HepG2 (cell line): Measurements from ENCODE around the gene DNAAF9. TPM values are rescaled to one million over a fixed set of nuclear protein-coding genes. Genes with fewer than 3 reads are reported as not detected.
A peak's percentile ranks its signal among the peaks of the same experiment; 100 is the strongest.

Experiments
- AFF4 ChIP-seq: sonication (generic); formaldehyde crosslinking; IDR thresholded peaks from 2 replicates; pipeline ENCODE4 v1.4.0; 2020; ENCODE audit warnings: missing genetic modification reagents
- ARHGAP35 ChIP-seq: sonication (generic); formaldehyde crosslinking; IDR thresholded peaks from 2 replicates; pipeline ENCODE4 v1.9.0; 2022; ENCODE audit warnings: mild to moderate bottlenecking, inconsistent platforms, moderate library complexity, missing genetic modification reagents, borderline replicate concordance
- FOXK2 ChIP-seq: fragments of 450-650 bp; IDR thresholded peaks from 2 replicates; pipeline ENCODE4 v1.6.1; 2016
- HIVEP1 ChIP-seq: sonication (generic); formaldehyde crosslinking; IDR thresholded peaks from 2 replicates; pipeline ENCODE4 v1.4.0; 2020; ENCODE audit warnings: mild to moderate bottlenecking, missing genetic modification reagents
- IKZF5 ChIP-seq: IDR thresholded peaks from 2 replicates; pipeline ENCODE4 v1.6.1; 2018; ENCODE audit warnings: missing genetic modification reagents, mild to moderate bottlenecking, missing compliant biosample characterization
- KIAA2018 ChIP-seq: sonication (generic); formaldehyde crosslinking; IDR thresholded peaks from 2 replicates; pipeline ENCODE4 v1.5.0; 2020; ENCODE audit warnings: mild to moderate bottlenecking, missing genetic modification reagents, borderline replicate concordance
- NFKBIZ ChIP-seq: IDR thresholded peaks from 2 replicates; pipeline ENCODE4 v1.6.1; 2018; ENCODE audit warnings: missing genetic modification reagents, missing compliant biosample characterization
- ZNF263 ChIP-seq: sonication (generic); formaldehyde crosslinking; IDR thresholded peaks from 2 replicates; pipeline ENCODE4 v1.4.0; 2020; ENCODE audit warnings: missing genetic modification reagents
- ZNF280D ChIP-seq: sonication (generic); formaldehyde crosslinking; IDR thresholded peaks from 2 replicates; pipeline ENCODE4 v1.5.1; 2020; ENCODE audit warnings: mild to moderate bottlenecking, missing genetic modification reagents
- ZNF678 ChIP-seq: sonication (generic); formaldehyde crosslinking; IDR thresholded peaks from 2 replicates; pipeline ENCODE4 v1.4.0; 2020; ENCODE audit warnings: mild to moderate bottlenecking, missing genetic modification reagents
- ZNF792 ChIP-seq: IDR thresholded peaks from 2 replicates; pipeline ENCODE4 v1.6.1; 2016
- ZNF878 ChIP-seq: sonication (generic); formaldehyde crosslinking; IDR thresholded peaks from 2 replicates; pipeline ENCODE4 v1.8.1; 2023; ENCODE audit warnings: mild to moderate bottlenecking, missing genetic modification reagents, moderate library complexity
- polyA plus RNA-seq, 8 experiments: library from polyadenylated mRNA; depleted of rRNA in 3 of 8; stranded (reverse) in 7 of 8; unstranded in 1 of 8; fragments of >200 nt; fragmentation: Illumina TruSeq in 4 of 8; extraction: Trizol in 4 of 8; gene quantifications; 2 replicates each; pipeline versions ENCODE4 v1.2.1 to v1.2.3, GENCODE V29; 2011 to 2016; ENCODE audit warnings: low read depth in 4 of 8, missing spikeins in 1 of 8, mixed read lengths in 1 of 8; ENCODE audit not compliant: insufficient read depth in 1 of 8
- total RNA-seq, 5 experiments: library from RNA; depleted of rRNA; stranded (reverse); fragments of >200 nt; fragmentation: Illumina TruSeq; extraction: Trizol; gene quantifications; 2 replicates each; pipeline ENCODE4 v1.2.3, GENCODE V29; 2016; ENCODE audit warnings: low read depth in 1 of 5

The DNAAF9 gene
- total and polyA plus RNA-seq, 2 of the 13 experiments (the other 11 are each of a cell fraction or from before 2014, with no cell fraction given): 10.5 to 14.9 TPM

- TF ChIP-seq AFF4 (CRISPR knock-in tag): no peak
- no peak for TF ChIP-seq ARHGAP35
- TF ChIP-seq ZNF263 (CRISPR knock-in tag): 0 out of 2 replicates have a peak, but pooled peaks have one; percentile 50
- TF ChIP-seq ZNF878 (CRISPR knock-in tag): no peak
- TF ChIP-seq FOXK2: no peak
- 0 out of 2 replicates have a peak, but pooled peaks have one; percentile 29 for TF ChIP-seq HIVEP1 (CRISPR knock-in tag)
- no peak for TF ChIP-seq ZNF280D (CRISPR knock-in tag)
- TF ChIP-seq ZNF678: 0 out of 2 replicates have a peak, but pooled peaks have one; percentile 61
- no peak for TF ChIP-seq NFKBIZ
- TF ChIP-seq IKZF5 (CRISPR knock-in tag): no peak
- 0 out of 2 replicates have a peak, but pooled peaks have one; percentile 11 for TF ChIP-seq ZNF792 (CRISPR knock-in tag)
- no peak for TF ChIP-seq KIAA2018 (CRISPR knock-in tag)
Measured at GRCh38 chr20:3412600-3413392, 5.3 kb upstream of the DNAAF9 start (continued).
